CD4-positive, alpha-beta T cell treated with Interleukin-15 for 1 hour (primary cell): Measurements from ENCODE around the gene JAKMIP1.
"Not testable (repeated sequence)": the region's sequence is repeated elsewhere in the genome, so short reads cannot be mapped to it uniquely, and the experiment has no call there.

Experiments
- DNase-seq: peaks from one replicate; pipeline ENCODE4 v3.0.0-alpha.2; 2020

JAKMIP1 gene

DNA sequence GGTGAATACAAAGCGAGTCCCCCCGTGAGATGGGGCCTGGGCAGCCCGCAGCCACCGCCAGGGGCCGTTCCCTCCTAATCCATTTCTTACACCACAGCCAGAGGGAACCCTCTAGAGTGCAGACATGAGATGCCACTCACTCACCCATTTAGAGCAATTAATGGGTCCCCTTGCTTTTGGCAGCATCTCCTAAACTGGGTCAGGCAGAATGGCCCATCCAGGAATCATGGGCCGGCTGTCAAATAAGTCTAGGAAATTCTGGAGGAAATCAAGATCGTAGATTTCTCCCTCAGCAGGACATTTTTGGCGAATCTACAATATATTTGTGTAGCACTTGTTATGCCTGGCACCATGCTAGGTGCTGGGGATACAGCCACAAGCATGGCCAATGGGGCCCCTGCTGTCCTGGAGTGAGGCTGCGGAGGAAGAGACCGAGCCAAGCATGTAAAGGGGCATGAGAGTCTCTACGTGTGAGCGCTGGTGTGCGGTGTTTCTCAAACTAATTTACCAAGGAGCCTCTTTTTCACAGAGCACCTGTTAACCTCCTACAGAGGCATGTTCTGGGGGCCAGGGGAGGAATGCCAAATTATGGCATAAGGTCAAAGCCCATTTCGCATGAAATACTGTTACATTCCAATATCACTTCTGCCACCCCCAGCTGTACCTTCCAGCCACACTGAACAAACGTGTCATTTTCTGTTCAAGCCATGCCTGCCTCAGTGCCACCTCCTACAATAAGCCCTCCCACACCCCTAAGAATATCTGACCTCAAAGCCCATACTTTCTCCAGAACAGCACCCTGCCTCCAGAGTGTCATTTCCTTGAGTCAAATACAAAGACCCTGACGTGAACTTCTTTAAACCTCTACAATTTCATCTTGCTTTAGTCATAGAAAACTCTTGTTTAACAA, 28.1 kb upstream of the JAKMIP1 start:
- DNase-seq = no peak

DNA sequence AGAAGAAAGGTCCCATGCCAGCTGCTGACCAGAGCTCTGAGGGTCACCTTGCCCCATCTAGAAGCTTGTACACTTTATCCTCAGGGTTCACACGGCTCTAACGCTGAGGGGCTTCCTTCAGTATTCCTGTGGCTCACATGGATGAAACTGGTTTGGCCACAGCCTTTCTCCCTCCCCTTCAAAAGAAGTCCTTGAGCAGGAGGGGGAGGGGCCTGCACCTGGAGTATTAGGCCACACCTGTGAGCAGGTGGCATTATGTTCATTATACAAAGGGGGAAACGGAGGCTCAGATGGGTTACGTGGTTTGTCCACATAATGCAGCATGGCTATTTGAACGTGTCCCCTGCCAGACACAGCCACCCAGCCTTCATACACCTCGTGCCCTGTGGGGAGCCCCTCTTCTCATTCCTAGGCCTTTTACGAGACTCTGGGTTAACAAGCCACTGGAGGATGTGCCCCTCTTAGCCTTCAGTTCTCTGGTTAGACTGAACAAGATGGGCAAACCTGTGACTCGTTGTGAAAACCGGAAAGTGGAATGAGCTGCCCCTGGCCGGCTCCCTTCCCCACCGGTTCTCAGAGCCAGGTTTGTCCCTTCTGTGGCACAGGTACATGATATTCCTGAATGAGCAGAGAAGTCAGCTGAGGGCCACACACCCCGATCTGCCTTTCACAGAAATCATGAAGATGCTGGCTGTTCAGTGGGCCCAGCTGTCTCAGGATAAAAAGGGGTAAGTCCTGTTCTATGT, 27.2 kb upstream of the JAKMIP1 start:
- no peak for DNase-seq

DNA sequence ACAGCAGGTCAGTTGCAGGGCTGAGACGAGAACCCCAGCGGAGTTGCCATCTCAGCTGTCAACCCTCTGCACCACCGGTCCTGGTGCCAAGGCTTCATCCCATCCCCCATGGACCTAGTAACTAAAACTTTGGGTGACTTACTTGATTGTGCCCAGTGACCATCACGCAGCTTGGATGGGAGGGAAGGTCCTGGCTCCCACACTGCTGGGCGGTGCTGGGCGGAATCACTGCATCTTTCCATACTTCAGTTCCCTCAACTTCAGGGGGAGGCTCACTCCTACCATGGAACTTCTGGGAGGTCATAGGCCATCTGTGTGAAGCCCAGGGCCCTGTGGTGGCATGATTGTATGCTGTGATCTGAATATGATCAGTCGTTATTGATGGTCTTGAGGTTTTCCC, 26.2 kb upstream of the JAKMIP1 start:
- DNase-seq = no peak

DNA sequence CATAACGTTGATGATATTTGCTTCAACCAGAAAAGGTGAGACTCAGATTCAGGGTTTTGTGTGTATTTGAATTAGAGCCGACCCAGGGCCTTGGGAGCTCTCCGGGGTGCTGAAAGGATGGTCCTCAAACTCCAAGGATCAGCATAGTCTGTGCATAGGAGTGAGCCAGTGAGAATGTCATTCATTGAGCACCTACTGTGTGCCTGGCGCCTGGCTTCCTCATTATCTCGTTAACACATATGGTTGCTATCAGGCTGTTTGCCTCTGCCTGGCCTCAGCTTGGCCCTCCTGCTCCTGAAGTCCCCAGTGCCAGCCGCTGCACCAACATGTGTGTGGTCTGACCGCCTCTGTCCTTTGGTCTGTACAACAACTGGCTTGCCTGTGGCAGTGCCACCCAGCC, 25.1 kb upstream of the JAKMIP1 start:
- DNase-seq = no peak

DNA sequence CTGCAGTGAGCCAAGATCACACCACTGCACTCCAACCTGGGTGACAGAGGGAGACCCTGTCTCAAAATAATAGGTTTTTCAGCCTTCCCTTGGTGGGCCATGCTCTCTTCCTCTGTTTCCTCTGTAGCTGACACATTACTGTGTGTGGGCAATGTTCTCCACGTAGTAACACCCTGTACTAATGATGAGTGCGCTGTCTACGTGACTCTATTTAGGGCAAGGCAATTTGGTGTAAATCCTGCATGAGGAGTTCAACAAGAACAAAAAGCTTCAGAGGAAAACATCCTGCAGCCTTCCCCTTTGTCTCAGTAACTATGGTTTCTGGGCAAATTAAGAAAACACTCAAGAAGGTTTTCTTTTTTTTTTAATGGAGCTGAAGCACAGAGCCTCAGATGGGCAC, 24.4 kb upstream of the JAKMIP1 start:
- DNase-seq = no peak

DNA sequence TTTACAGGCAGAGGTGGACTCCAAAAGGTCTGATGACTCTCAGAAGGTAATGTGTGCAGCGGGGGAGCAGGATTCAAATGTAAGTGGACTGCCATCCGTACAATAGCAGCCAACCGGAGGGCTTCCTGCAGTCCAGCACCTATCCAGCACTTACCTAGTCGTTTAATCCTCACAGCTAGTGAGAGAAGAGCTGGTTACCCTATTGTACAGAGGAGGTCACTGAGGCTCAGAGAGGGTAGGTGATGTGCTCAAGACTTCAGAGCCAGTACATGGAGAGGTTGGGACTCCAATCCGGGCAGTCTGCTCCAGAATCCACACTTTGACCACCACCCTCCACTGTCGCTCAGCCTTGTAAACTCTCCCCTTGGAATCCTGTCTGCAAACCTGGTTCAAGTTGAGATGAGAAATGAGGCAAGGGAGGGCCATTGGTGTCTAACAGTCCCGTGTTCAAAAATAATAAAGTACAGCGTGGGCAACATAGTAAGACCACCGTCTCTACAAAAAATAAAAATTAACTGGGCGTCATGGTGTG, 22.5 kb upstream of the JAKMIP1 start:
- no peak for DNase-seq

DNA sequence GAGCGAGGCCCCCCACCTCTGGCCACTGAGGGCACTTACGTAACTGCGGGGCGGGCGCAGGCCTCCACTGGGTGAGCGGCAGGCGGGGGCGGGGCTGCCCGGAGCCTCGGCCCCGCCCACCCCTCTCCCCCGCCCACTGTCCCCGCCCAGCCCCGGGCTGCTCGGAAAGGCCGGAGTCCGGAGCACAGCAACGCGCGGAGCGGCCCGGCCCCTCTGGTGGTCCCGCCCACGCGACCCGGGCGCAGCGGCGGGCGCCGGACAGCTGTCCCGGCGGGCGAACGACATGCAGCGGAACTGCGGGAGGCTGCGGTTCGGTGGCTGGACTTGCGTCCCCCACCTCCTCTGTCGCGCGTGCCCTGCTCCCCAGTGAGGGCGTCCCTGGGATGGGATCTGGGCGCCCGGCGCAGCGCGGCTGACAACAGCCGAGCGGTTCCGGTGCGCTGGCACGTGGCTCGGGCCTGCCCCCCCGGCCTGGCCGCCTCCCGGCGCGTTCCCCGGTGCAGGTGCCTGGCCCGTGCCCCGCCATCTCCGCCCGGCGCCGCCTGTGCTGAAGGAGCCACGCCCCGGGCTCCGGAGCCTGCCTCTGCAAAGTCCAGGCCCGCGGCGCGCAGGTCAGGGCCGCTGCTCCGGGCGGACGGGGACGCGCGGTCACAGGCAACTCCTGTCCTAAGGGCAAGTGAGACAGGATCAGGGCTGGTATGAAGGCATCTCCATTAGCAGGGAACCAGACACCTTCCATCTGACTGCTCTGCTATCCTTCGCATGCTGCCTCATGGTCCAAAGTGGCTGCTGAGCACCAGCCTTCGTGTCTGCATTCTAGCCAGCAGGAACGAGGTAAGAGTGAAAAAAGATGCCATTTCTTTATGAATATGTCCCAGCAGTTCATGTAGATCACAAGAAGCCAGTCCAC, 21.8 kb upstream of the JAKMIP1 start:
- peak; percentile 33 for DNase-seq

DNA sequence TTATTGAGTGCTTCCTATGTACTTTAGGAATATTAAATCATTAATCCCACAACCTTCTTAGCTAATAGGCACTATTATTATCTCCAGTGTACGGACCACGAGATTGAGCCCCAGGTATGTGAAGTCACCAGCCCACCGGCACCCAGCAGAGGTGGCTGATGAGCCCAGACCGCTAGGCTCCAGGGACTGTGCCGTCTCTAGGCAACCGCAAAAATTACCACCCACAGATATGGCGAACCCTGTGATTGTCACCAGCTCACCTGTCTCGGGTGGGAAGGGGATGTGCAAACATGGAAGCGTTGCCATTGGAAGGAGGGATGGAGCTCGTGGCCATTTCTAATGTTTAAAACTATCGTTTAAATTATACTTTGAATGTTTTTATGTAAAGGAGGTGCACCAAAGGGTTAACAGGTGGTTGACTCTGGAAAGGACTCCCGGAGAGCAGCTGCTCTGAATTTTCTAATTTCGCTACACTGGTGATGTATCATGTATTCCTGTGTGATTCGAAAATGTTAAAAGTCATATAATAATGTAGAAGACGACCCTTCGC, 21.0 kb upstream of the JAKMIP1 start:
- no peak for DNase-seq

DNA sequence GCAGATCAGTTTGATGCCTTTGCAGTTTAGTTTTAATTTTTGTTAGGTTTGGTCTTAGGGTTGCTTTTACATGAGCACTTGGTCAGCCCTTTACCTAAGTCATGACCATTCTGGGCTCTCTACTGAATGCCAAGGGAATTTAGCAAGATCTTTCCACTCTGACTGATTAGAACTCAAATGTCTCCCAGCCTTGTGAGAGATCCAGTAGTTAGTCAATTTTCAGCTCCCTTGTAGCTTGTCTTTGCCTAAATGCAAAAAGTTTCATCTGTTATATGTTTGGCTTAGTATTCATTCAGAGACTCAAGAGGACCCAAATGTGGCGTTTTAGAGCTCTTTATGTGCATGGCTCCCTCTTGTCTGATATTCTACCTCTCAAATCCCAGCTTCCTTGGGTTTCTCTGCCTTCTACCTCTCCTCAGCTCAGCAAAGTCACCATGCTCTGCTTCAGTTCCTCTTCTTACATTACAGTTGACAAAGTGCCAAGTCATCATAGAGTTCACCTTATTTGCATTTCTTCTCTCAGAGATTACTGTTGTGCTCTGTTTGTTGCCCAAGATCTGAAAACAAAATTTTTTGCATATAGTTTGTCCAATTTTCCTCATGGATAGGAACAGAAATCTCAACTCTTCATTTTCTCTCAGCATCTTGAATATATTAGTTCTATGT, 17.5 kb upstream of the JAKMIP1 start:
- no peak for DNase-seq

DNA sequence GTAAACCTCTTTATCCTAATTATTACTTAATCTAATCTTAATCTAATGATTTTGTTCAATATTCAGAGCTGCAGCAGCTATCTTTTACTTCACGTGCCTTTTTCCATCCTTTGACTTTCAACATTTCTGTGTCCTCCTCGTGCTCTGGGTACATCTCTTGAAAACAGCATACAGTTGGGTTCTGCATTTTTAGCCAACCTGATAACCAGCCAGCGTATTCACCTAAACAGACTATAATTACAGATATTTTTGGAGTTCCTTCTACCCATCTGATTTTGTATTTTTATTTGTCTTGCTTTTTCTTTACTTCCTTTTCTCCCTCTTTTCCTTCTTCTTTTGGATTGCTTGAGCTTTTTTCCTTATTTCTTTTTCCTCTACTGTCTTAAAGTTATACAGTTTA, 16.2 kb upstream of the JAKMIP1 start:
- DNase-seq = no peak

DNA sequence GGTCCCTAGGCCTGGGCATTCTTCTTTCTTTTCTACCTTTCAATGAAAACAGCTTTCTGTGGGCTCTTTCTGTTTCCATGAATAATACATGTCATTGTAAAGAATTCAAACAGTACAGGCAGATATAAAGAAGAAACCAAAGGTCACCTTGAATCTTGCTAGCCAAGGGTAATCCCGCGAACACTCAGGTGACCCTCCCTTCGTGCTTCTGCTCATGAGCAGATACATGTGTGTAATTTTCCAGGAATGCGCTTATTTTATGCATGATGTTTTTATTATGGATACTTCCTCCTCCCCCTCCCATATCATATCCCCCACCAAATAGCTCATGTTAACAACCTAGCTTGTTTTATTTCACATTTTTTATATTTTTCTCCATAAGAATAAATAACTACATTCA, 9.6 kb upstream of the JAKMIP1 start:
- no peak for DNase-seq

DNA sequence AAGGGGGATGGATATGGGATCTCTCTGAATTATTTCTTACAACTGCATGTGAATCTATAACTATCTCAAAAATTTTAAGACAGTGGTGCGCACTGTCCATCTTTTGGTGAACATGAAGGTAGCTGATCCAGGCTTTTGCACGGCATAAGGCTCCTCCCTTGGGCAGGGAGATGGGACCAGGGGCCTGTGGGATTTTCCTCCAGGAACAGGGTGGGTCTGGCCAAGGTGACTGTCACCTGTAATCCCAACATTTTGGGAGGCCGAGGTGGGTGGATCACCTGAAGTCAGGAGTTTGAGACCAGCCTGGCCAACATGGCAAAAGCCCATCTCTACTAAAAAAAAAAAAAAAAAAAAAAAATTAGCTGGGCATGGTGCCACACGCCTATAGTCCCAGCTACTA, 8.9 kb upstream of the JAKMIP1 start:
- DNase-seq = not testable (repeated sequence)

DNA sequence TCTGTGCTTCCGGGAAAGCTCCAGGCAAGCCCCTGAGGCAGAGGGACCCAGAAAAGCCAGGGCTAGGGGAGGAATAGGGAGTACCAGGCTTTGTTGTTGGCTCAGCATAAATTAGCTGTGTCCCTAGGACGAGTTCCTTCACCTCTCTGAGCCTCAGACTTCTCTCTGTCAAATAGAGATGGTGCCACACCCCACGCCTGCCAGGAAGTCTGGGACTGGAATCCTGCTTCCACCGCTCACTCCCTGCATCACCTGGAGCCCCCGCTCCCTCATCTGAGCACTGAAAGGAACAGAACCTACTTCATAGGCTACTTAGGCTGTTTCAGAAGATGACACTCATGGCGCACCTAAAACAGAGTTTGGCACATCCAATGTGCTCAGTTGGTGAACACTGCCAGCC, 8.1 kb upstream of the JAKMIP1 start:
- no peak for DNase-seq

DNA sequence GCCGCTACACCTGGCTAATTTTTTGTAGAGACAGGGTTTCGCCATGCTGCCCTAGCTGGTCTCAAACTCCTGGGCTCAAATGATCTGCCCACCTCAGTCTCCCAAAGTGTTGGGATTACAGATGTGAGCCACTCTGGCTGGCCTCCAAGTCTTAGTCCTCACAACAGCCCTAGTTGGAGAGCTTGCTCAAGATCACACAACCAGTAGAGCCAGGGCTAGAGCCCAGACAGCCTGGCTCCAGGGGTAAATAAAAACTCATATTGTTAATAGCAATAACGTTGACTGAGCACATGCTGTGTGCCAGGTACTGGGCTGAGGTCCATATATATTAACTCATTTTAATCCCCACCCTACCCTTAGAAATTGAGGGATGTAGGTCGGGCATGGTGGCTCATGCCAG, 7.3 kb upstream of the JAKMIP1 start:
- DNase-seq = no peak

DNA sequence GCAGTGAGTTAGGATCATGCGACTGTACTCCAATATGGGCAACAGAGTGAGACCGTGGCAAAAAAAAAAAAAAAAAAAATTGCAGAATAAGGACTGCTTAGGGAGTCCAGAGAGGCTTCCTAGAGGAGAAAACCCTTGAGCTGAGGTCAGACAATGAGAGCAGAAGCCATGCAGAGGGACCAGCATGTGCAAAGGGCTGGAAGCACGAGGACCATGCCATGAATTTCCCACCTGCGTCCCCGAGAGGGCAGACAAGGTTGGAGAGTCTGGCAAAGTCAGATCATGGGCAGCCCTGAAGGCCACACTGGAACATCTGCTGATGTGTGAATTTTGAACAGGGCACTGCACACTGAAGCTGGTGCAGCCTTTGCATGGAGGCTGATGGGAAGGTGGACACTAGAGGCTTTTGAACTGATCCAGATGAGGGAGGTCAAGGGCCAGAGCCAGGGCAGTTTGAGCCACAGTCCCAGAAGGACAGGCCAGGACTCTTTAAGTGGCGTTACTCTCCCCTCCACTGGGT, 6.5 kb upstream of the JAKMIP1 start:
- DNase-seq = no peak

DNA sequence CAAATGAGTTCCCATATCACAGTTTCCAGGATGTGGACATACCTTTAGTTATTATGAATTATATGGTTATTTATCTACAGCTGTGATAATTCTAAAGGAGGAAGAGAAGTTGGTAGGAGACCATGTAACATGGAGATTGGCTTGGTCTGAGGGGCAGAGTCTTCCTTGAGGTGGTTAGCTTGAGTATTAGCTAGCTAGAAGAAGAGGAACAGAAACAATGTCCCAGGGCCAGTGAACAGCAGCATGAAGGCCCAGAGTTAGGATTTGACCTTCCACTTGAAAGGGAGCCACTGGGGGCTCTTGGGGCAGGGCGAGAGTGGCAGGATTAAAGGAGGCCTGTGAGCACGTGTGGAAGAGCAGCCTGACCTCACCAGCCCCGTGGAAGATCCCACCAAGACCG, 5.6 kb upstream of the JAKMIP1 start:
- no peak for DNase-seq

DNA sequence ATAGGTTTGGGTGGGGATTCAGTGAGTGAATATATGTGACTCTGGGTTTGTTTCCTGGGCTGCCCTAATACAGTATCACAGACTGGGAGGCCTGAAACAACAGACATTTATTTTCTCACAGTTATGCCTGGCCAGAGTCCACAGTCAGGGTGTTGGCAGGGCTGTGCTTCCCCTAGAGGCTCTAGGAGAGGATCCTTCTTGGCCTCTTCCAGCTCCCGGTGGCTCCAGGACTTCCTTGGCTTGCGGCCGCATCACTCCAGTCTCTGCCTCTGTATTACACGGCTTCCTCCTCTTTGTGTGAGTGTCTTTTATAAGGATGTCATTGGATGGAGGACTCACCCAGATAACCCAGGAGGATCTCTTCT, 5.2 kb upstream of the JAKMIP1 start:
- DNase-seq = no peak

DNA sequence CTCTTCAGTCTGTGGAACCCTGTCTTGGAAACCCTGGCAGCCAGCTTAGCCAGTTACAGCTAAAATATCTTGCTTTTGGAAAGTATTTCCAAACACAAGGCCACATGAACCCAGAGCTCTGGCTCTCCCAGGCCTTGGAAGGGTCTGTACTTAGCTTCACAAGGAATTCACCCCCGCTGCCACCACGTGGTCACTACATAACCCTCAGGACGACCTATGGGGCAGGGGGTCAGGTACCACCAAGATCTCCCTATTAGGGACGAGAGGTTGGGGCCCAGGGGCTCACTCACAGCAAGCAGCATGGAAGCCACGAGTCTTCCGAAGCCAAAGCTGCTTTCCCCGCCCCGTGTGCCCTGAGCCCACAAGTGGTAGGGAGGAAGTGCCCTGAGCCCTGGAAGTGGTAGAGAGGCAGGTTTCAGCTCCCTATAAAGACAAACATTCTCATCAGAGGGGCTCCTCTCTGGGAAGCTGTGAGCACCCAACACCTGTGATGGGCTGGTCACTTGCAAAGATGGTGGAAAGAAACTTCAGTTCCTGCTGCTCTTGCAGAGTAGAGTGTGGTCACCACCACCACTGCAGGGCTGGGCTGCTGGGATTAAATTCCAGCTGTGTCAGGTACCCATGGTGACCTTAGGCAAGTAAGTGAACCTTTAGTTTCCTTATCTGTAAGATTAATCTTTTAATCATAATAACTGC, 4.7 kb upstream of the JAKMIP1 start:
- no peak for DNase-seq

DNA sequence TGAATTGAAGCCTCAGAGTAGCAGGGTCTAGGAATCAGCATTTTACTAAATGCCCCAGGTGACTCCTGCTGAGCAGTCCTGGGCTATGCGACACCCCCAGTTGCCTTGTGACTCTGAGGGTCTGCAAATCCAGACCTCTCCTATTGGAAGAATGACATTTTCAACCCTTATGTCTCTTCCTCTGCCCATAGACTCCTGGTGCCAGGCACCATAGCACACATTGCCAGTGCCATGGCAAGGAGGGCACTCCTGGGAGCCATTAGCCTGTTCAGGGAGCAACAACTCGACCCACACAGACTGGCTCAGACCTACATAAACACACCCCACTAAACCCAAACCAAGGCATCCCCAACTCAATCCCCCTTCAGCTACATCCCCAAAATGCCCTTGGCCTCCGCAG, 3.7 kb upstream of the JAKMIP1 start:
- DNase-seq = no peak

DNA sequence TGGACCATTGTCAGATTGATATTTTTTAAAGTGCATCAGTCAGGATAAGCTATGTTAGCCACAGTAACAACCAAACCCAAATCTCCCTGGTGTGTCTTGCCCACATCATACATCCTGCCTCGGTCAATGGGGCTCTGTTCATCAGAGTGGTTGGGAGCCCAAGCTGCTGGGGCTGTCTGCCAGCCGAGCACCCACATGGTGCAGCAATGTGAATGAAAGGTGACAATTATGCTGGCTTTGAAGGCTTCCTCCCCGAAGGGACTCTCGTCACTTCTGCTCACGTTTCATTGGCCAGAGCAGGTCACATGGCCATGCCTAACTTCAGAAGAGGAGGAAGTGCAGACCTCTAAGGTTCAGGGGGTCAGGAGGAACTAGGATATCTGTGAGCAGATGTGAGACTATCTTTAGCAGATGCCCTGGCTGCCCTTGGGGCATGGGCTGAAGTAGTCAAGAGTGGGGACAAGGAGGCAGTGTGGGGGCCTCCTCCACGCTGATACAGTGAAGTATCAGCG, 1.3 kb upstream of the JAKMIP1 start:
- DNase-seq = peak; percentile 41

DNA sequence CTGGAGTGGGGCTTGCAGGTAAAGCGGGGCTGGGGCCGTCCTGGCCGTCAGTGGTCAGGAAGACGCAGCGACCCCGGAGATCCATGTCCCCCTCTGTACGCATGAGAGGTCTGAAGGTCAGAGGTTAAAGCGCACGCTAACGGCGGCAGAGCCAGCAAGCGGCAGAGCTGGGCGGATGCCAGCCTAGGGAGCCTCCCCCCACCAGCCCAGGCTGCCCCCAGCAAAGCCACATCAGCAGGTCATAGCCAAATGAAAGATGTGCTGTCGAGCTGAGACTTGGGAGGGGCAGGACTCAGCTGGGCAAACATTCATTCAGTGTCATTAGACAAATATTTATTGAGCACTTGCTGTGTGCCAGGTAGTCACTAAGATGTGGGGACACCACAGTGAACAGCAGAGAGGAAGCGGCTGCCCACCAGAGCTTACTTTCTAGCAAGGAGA, 593 bp upstream of the JAKMIP1 start:
- no peak for DNase-seq
